GM13977 (cell line): ENCODE data around the gene SMPDL3A.

Experiments used
- DNase-seq: peaks from one replicate; pipeline ENCODE4 v3.0.0; 2012; ENCODE audit warnings: low spot score
- CTCF ChIP-seq: IDR thresholded peaks from 2 replicates; pipeline ENCODE4 v1.5.1; 2012; ENCODE audit warnings: mild to moderate bottlenecking, control low read depth; ENCODE audit not compliant: insufficient read depth; ENCODE audit errors: extremely low read depth, missing control alignments
- in situ Hi-C: fragments of 300-500 bp; cut with MboI; formaldehyde crosslinking; loops from one replicate; pipeline ENCODE4 v1.12.0; 2022; ENCODE audit warnings: low sequenced_read_pairs, low pct_unique_long_range_greater_than_20kb, mixed read lengths, inconsistent platforms; ENCODE audit not compliant: unreplicated experiment

Gene SMPDL3A

GRCh38 chr6:122772724-122773415 is 16.2 kb upstream of the SMPDL3A start:
- in situ Hi-C loops, result no loop called here
- TF ChIP-seq CTCF, result no peak
- no peak for DNase-seq

- no peak for DNase-seq
- TF ChIP-seq CTCF, result no peak
- in situ Hi-C loops, result no loop called here
Observed at GRCh38 chr6:122775975-122776374, 13.1 kb upstream of the SMPDL3A start.

DNA sequence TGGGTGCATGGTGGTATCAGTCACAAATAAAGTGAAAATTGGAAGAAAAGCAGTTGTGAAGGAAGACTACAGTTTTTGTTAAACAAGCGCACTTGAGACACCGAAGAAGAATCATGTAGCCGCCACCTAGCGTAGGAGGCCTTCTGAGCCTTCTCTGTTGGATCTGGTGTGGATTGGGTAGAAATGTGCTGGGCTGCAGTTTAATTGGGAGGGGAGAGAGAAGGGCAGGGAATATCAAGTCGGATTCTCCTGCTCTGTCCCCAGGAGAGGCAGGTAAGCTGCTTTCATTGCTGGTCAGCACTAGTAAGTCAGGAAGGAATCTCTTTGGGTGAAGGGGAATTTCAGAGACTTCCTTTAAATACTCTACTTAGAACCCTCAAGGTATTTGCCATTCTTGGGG is 10.8 kb upstream of the SMPDL3A start:
- in situ Hi-C loops, result no loop called here
- TF ChIP-seq CTCF, result no peak
- no peak for DNase-seq

DNA sequence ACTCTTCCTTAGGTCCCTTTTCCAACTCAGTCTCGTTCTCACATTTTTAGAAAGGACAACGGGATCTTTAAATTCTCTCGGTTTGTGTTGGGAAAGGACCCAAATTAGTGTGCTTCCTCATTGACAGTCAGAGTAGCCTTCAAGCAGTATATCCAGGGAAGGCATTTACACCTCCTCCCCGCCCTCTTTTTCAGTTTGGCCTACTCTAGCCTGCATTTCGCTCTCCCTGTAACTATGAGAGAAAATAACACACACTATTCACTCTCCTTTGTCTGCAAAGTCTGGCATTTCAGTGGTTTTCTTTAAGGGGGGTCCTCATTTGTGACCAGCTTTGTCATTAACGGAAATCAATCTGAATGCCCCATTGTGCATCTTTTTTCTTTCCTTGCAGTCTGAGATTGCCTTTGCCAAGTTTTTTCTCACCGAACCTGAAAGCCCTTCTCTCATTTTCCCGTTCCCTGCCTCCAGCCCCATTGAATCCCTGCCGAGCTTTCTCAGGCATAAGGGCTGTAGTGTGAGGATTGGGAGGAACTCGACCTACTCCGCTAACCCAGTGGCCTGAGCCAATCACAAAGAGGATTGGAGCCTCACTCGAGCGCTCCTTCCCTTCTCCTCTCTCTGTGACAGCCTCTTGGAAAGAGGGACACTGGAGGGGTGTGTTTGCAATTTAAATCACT is 9.9 kb upstream of the SMPDL3A start:
- TF ChIP-seq CTCF, result no peak
- in situ Hi-C loops, result no loop called here
- DNase-seq, result no peak

DNA sequence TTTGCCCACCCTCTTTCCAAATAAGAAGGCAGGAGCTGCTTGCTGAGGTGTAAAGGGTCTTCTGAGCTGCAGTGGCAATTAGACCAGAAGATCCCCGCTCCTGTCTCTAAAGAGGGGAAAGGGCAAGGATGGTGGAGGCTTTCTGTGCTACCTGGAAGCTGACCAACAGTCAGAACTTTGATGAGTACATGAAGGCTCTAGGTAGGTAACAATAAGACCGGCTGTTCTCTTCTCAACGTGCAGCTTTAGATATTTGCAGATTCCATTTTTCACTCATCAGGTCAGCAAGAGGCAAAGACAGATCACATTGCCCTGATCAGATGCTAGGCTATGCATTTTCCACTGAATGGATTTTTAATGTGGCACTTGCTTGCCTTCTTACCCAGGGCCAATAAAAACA is 9.4 kb upstream of the SMPDL3A start, which contains the start of gene FABP7:
Gene FABP7 (plus strand): TSS at position 50 of the 400 bp plus-strand sequence. CDS start 79 bp downstream, at position 129.
- in situ Hi-C loops, result no loop called here
- TF ChIP-seq CTCF, result no peak
- no peak for DNase-seq

DNA sequence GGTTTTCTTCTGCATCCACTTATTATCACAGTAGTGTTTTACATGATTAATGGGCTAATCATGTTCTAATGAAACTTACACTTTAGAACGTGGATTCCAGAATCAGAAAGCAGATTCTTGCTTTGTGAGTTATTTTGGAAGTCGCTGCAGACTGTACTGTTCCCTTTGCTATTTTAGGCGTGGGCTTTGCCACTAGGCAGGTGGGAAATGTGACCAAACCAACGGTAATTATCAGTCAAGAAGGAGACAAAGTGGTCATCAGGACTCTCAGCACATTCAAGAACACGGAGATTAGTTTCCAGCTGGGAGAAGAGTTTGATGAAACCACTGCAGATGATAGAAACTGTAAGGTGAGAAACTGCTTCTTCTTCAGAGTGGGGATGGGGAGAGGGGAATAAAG is 8.9 kb upstream of the SMPDL3A start:
- no peak for TF ChIP-seq CTCF
- no peak for DNase-seq
- in situ Hi-C loops, result no loop called here

GRCh38 chr6:122781716-122782115 is 7.3 kb upstream of the SMPDL3A start:
- TF ChIP-seq CTCF, result no peak
- DNase-seq, result no peak
- in situ Hi-C loops, result no loop called here
